ENCODE measurements around the gene UCKL1. TPM values are rescaled to one million over a fixed set of nuclear protein-coding genes. Genes with fewer than 3 reads are reported as not detected.

Gene UCKL1
- total and polyA plus RNA-seq, 3 donors from 2014 or later, result 35.0 to 78.0 (median 72.6) TPM

- DNase-seq, result no peak
- Histone ChIP-seq H3K36me3 (ENCODE audit: low read depth, missing control alignments) (no peaks in the 10 kb centered on the region), H3K9me3 (no peaks in the 10 kb centered on the region), H3K27me3 (no peaks in the 10 kb centered on the region), H3K4me3 (no peak overlapping the region), H3K27ac (no peak overlapping the region), H3K4me1 (peaks cover 23% of the 10 kb centered on the region)
- intact Hi-C loops (cut with DNase I; ENCODE audit: low total_unique reads), result no loop called here
- WGBS, 2 donors, result 86% methylated on average over 5 to 8 of the region's 10 CpGs
- TF ChIP-seq POLR2A (IDR thresholded peaks at IDR 0.05), result no peak
- TF ChIP-seq, protein P1, sequence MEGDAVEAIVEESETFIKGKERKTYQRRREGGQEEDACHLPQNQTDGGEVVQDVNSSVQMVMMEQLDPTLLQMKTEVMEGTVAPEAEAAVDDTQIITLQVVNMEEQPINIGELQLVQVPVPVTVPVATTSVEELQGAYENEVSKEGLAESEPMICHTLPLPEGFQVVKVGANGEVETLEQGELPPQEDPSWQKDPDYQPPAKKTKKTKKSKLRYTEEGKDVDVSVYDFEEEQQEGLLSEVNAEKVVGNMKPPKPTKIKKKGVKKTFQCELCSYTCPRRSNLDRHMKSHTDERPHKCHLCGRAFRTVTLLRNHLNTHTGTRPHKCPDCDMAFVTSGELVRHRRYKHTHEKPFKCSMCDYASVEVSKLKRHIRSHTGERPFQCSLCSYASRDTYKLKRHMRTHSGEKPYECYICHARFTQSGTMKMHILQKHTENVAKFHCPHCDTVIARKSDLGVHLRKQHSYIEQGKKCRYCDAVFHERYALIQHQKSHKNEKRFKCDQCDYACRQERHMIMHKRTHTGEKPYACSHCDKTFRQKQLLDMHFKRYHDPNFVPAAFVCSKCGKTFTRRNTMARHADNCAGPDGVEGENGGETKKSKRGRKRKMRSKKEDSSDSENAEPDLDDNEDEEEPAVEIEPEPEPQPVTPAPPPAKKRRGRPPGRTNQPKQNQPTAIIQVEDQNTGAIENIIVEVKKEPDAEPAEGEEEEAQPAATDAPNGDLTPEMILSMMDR (IDR thresholded peaks at IDR 0.05), result no peak
Measured at GRCh38 chr20:63958964-63959698, 2.9 kb upstream of the UCKL1 start.

DNA sequence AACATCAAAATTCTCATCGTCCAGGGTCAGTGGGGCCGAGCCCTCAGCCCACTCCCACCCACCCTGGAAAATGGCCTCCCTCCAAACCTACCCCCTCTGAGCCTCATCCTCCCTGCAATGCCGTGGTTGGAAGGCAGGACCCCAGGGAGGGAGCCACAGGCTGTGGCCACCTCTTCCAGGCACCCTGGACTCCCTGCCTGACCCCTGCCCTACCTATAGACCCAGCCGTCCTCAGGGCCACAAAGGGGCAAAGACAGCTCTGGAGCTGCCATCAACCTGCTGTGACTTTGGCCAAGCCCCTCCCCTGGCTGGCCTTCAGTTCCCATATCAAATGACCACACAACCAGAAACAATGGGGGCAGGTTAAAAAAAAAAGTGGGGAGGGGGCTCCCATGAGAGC lies 2.3 kb upstream of the UCKL1 start:
- Histone ChIP-seq H3K27me3 (no peaks in the 10 kb centered on the region), H3K4me3 (no peak overlapping the region), H3K9me3 (no peaks in the 10 kb centered on the region), H3K4me1 (peaks cover 30% of the 10 kb centered on the region), H3K36me3 (ENCODE audit: low read depth, missing control alignments) (no peaks in the 10 kb centered on the region), H3K27ac (no peak overlapping the region)
- DNase-seq, result no peak
- intact Hi-C loops (cut with DNase I; ENCODE audit: low total_unique reads), result no loop called here
- 75 to 78% methylated on average over 1 to 4 of the region's 4 CpGs for WGBS, 2 donors
- no peak for TF ChIP-seq POLR2A (IDR thresholded peaks at IDR 0.05)
- TF ChIP-seq, protein P1 (IDR thresholded peaks at IDR 0.05), result no peak

DNA sequence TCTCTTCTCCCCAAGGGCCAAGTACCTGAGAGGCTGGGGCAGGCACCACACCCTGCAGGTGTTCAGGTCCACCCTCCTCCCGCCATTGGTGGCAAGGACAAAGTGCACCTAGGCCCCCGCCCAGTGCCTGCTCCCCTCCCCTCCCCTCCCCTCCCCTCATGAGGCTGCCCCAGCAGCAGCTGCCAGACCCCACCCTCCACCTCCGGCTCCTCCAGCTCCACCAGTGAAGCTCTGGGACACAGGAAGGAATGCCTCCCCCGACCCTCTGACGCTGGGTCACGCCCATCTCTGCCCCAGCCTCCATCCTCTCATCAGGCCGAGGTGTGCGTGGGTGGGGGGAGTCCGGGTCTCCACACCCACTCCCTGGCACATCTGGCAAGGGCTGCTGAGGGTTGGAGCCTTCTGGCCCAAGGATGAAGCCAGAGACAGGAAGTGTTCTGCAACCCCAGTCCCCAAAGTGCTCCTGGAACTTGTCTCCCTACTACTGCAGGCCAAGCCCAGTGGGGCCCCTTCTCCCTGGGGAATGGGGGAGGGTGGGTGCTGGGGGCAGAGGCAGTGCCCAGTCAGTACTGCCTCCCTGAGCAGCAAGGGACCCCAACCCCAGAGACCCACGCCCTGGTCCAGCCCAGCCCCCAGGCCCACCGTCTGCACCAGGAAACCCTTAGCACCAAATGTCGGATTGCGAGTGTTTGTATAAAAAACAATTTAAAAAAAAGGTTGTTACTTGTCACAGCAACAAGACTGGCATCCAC lies 1.6 kb upstream of the UCKL1 start:
- no peak for DNase-seq
- Histone ChIP-seq H3K27ac (peak overlapping the region in 1 of 2 donors; percentile 21), H3K36me3 (ENCODE audit: low read depth, missing control alignments) (no peaks in the 10 kb centered on the region), H3K4me3 (no peak overlapping the region), H3K4me1 (peaks cover 34% of the 10 kb centered on the region), H3K27me3 (no peaks in the 10 kb centered on the region), H3K9me3 (no peaks in the 10 kb centered on the region)
- no peak for TF ChIP-seq POLR2A (IDR thresholded peaks at IDR 0.05)
- TF ChIP-seq, protein P1 (IDR thresholded peaks at IDR 0.05), result no peak
- 51 to 52% methylated on average over 9 to 13 of the region's 13 CpGs for WGBS, 2 donors
- intact Hi-C loops (cut with DNase I; ENCODE audit: low total_unique reads), result no loop called here

GRCh38 chr20:63957004-63957689 lies 931 bp upstream of the UCKL1 start:
- DNase-seq, result peak; percentile 77
- intact Hi-C loops (cut with DNase I; ENCODE audit: low total_unique reads), result no loop called here
- 4% methylated on average over 24 to 28 of the region's 28 CpGs for WGBS, 2 donors
- Histone ChIP-seq H3K4me1 (peaks cover 41% of the 10 kb centered on the region), H3K27ac (peak overlapping the region; percentile 21 to 46), H3K27me3 (no peaks in the 10 kb centered on the region), H3K4me3 (peak overlapping the region; percentile 49 to 88), H3K36me3 (ENCODE audit: low read depth, missing control alignments) (no peaks in the 10 kb centered on the region), H3K9me3 (no peaks in the 10 kb centered on the region)
- TF ChIP-seq, protein P1 (IDR thresholded peaks at IDR 0.05), result no peak
- TF ChIP-seq POLR2A (IDR thresholded peaks at IDR 0.05), result no peak
